HepG2 (cell line): Measurements from ENCODE around the gene ITGA7. TPM values are rescaled to one million over a fixed set of nuclear protein-coding genes. Genes with fewer than 3 reads are reported as not detected.
A peak's percentile ranks its signal among the peaks of the same experiment; 100 is the strongest.

Experiments used
- ARID2 ChIP-seq: sonication (generic); formaldehyde crosslinking; IDR thresholded peaks from 2 replicates; pipeline ENCODE4 v1.8.1; 2022; ENCODE audit warnings: mild to moderate bottlenecking, missing genetic modification reagents, borderline replicate concordance
- GABPB1 ChIP-seq: IDR thresholded peaks from 2 replicates; pipeline ENCODE4 v1.6.1; 2016; ENCODE audit warnings: mild to moderate bottlenecking, missing genetic modification reagents, moderate library complexity, missing compliant biosample characterization
- HINFP ChIP-seq: sonication (generic); formaldehyde crosslinking; IDR thresholded peaks from 2 replicates; pipeline ENCODE4 v1.4.0; 2020; ENCODE audit warnings: low read depth, mild to moderate bottlenecking, missing genetic modification reagents
- IRF1 ChIP-seq: sonication (generic); formaldehyde crosslinking; IDR thresholded peaks from 2 replicates; pipeline ENCODE4 v1.4.0; 2020; ENCODE audit warnings: low read depth, mild to moderate bottlenecking, missing genetic modification reagents
- MZF1 ChIP-seq: sonication (generic); formaldehyde crosslinking; IDR thresholded peaks from 2 replicates; pipeline ENCODE4 v1.8.1; 2023; ENCODE audit warnings: mild to moderate bottlenecking, missing genetic modification reagents, borderline replicate concordance
- NFE2 ChIP-seq: sonication (generic); formaldehyde crosslinking; IDR thresholded peaks from 2 replicates; pipeline ENCODE4 v1.4.0; 2020; ENCODE audit warnings: missing genetic modification reagents
- NFE2L2 ChIP-seq: fragments of 150-350 bp; IDR thresholded peaks from 2 replicates; pipeline ENCODE4 v1.6.1; 2014; ENCODE audit warnings: low read length
- TERF1 ChIP-seq: sonication (generic); formaldehyde crosslinking; IDR thresholded peaks from 2 replicates; pipeline ENCODE4 v1.8.0; 2022; ENCODE audit warnings: mild to moderate bottlenecking, missing genetic modification reagents, moderate library complexity
- ZFP1 ChIP-seq: IDR thresholded peaks from 2 replicates; pipeline ENCODE4 v1.6.1; 2016
- ZFY ChIP-seq: sonication (generic); formaldehyde crosslinking; IDR thresholded peaks from 2 replicates; pipeline ENCODE4 v1.4.0; 2020; ENCODE audit warnings: missing genetic modification reagents
- ZHX2 ChIP-seq, 2 experiments: sonication (generic) in 1 of 2; formaldehyde crosslinking in 1 of 2; IDR thresholded peaks; 2 replicates each; pipeline versions ENCODE4 v1.6.1 to v1.9.0; 2014 to 2022; ENCODE audit warnings: antibody characterized with exemption in 1 of 2, borderline replicate concordance in 1 of 2, inconsistent platforms in 1 of 2, low read depth in 1 of 2, missing genetic modification reagents in 1 of 2
- ZNF3 ChIP-seq: IDR thresholded peaks from 2 replicates; pipeline ENCODE4 v1.7.0; 2017; ENCODE audit warnings: inconsistent platforms
- polyA plus RNA-seq, 8 experiments: library from polyadenylated mRNA; depleted of rRNA in 3 of 8; stranded (reverse) in 7 of 8; unstranded in 1 of 8; fragments of >200 nt; fragmentation: Illumina TruSeq in 4 of 8; extraction: Trizol in 4 of 8; gene quantifications; 2 replicates each; pipeline versions ENCODE4 v1.2.1 to v1.2.3, GENCODE V29; 2011 to 2016; ENCODE audit warnings: low read depth in 4 of 8, missing spikeins in 1 of 8, mixed read lengths in 1 of 8; ENCODE audit not compliant: insufficient read depth in 1 of 8
- total RNA-seq, 5 experiments: library from RNA; depleted of rRNA; stranded (reverse); fragments of >200 nt; fragmentation: Illumina TruSeq; extraction: Trizol; gene quantifications; 2 replicates each; pipeline ENCODE4 v1.2.3, GENCODE V29; 2016; ENCODE audit warnings: low read depth in 1 of 5
- TF ChIP-seq, protein P1 (sequence below): sonication (generic); formaldehyde crosslinking; IDR thresholded peaks from 2 replicates; pipeline ENCODE4 v1.5.1; 2020; ENCODE audit warnings: mild to moderate bottlenecking, missing genetic modification reagents, moderate library complexity

The ITGA7 gene
- total and polyA plus RNA-seq, 2 of the 13 experiments (the other 11 are each of a cell fraction or from before 2014, with no cell fraction given) = 0.65 to 0.75 TPM

GRCh38 chr12:55707219-55707671 lies 459 bp downstream of the ITGA7 start (continued):
- TF ChIP-seq NFE2 (CRISPR knock-in tag) (no peak), TERF1 (no peak), IRF1 (CRISPR knock-in tag) (no peak), GABPB1 (CRISPR knock-in tag) (peak; percentile 18; the same call in 1 of the 2 replicates), ARID2 (CRISPR knock-in tag) (no peak), ZFP1 (CRISPR knock-in tag) (no peak), ZHX2 (IDR thresholded peaks at IDR 0.05; ENCODE audit: low read depth) (no peak), ZHX2 (CRISPR knock-in tag; IDR thresholded peaks at IDR 0.05; ENCODE audit: borderline replicate concordance) (no peak), NFE2L2 (no peak), HINFP (CRISPR knock-in tag) (no peak), MZF1 (CRISPR knock-in tag) (no peak), ZNF3 (CRISPR knock-in tag) (no peak), ZFY (CRISPR knock-in tag) (no peak)
- TF ChIP-seq, protein P1, sequence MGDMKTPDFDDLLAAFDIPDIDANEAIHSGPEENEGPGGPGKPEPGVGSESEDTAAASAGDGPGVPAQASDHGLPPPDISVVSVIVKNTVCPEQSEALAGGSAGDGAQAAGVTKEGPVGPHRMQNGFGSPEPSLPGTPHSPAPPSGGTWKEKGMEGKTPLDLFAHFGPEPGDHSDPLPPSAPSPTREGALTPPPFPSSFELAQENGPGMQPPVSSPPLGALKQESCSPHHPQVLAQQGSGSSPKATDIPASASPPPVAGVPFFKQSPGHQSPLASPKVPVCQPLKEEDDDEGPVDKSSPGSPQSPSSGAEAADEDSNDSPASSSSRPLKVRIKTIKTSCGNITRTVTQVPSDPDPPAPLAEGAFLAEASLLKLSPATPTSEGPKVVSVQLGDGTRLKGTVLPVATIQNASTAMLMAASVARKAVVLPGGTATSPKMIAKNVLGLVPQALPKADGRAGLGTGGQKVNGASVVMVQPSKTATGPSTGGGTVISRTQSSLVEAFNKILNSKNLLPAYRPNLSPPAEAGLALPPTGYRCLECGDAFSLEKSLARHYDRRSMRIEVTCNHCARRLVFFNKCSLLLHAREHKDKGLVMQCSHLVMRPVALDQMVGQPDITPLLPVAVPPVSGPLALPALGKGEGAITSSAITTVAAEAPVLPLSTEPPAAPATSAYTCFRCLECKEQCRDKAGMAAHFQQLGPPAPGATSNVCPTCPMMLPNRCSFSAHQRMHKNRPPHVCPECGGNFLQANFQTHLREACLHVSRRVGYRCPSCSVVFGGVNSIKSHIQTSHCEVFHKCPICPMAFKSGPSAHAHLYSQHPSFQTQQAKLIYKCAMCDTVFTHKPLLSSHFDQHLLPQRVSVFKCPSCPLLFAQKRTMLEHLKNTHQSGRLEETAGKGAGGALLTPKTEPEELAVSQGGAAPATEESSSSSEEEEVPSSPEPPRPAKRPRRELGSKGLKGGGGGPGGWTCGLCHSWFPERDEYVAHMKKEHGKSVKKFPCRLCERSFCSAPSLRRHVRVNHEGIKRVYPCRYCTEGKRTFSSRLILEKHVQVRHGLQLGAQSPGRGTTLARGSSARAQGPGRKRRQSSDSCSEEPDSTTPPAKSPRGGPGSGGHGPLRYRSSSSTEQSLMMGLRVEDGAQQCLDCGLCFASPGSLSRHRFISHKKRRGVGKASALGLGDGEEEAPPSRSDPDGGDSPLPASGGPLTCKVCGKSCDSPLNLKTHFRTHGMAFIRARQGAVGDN = peak; percentile 27; the same call in 1 of the 2 replicates
